CD4-positive, alpha-beta memory T cell (primary cell): ENCODE data around the gene TXK. TPM values are rescaled to one million over a fixed set of nuclear protein-coding genes. Genes with fewer than 3 reads are reported as not detected.
"Not testable (repeated sequence)": the region's sequence is repeated elsewhere in the genome, so short reads cannot be mapped to it uniquely, and the experiment has no call there.

ENCODE experiments used
- CTCF ChIA-PET: fragments of 350-600 bp; sonication (Branson Sonifier 250); formaldehyde crosslinking; loops from one replicate; lab custom pipeline; 2021; ENCODE audit warnings: inconsistent platforms; ENCODE audit not compliant: partially characterized antibody; lab: Charles Lee
- POLR2A ChIA-PET: fragments of 350-600 bp; sonication (Branson Sonifier 250); formaldehyde crosslinking; loops from one replicate; lab custom pipeline; 2021; ENCODE audit not compliant: partially characterized antibody; lab: Charles Lee
- DNase-seq, 5 donors: peaks; one replicate each; pipeline versions ENCODE4 v3.0.0 to v3.0.0-alpha.2; 2020 to 2022; ENCODE audit warnings: mixed read lengths in 1 of 5
- H3K27ac ChIP-seq: one replicate; pipeline ENCODE4 v1.7.0; 2013; ENCODE audit warnings: low read depth, low read length
- H3K27me3 ChIP-seq: 2 replicates; pipeline ENCODE4 v1.7.0; 2013; ENCODE audit warnings: mild to moderate bottlenecking, low read length, moderate library complexity; ENCODE audit not compliant: insufficient read depth
- H3K36me3 ChIP-seq: 2 replicates; pipeline ENCODE4 v1.7.0; 2013; ENCODE audit warnings: mild to moderate bottlenecking, low read length, moderate library complexity; ENCODE audit not compliant: insufficient read depth
- H3K4me1 ChIP-seq: 2 replicates; pipeline ENCODE4 v1.7.0; 2013; ENCODE audit warnings: mild to moderate bottlenecking, low read length, moderate library complexity; ENCODE audit not compliant: insufficient read depth
- H3K4me3 ChIP-seq, 2 donors: one replicate each; pipeline ENCODE4 v1.7.0; 2013; ENCODE audit warnings: low read length in 2 of 2, mild to moderate bottlenecking in 1 of 2
- H3K9me3 ChIP-seq, 2 donors: one replicate each; pipeline ENCODE4 v1.7.0; 2013; ENCODE audit warnings: low read length in 2 of 2, control low read depth in 1 of 2; ENCODE audit not compliant: control insufficient read depth in 1 of 2
- H3K27ac Mint-ChIP-seq, 7 donors: one replicate each; pipeline ENCODE4 v1.8.0; 2020 to 2021; ENCODE audit warnings: mixed read lengths in 7 of 7, mild to moderate bottlenecking in 6 of 7, inconsistent platforms in 3 of 7, moderate library complexity in 3 of 7
- H3K27me3 Mint-ChIP-seq, 2 donors: one replicate each; pipeline ENCODE4 v1.8.0; 2020 to 2021; ENCODE audit warnings: mixed read lengths in 2 of 2
- H3K36me3 Mint-ChIP-seq, 2 donors: one replicate each; pipeline ENCODE4 v1.8.0; 2020 to 2021; ENCODE audit warnings: mixed read lengths in 2 of 2, inconsistent platforms in 1 of 2, mild to moderate bottlenecking in 1 of 2
- H3K4me1 Mint-ChIP-seq, 4 donors: one replicate each; pipeline ENCODE4 v1.8.0; 2020 to 2021; ENCODE audit warnings: mixed read lengths in 4 of 4, mild to moderate bottlenecking in 1 of 4
- H3K4me3 Mint-ChIP-seq, 8 donors: one replicate each; pipeline ENCODE4 v1.8.0; 2020 to 2021; ENCODE audit warnings: mixed read lengths in 8 of 8, mild to moderate bottlenecking in 7 of 8, moderate library complexity in 6 of 8, inconsistent platforms in 3 of 8
- H3K9me3 Mint-ChIP-seq, 8 donors: one replicate each; pipeline ENCODE4 v1.8.0; 2020 to 2021; ENCODE audit warnings: mixed read lengths in 8 of 8, mild to moderate bottlenecking in 5 of 8, inconsistent platforms in 3 of 8, moderate library complexity in 1 of 8
- intact Hi-C: fragments of 100-400 bp; cut with micrococcal nuclease; formaldehyde crosslinking; loops from one replicate; pipeline ENCODE4 v1.15.1; 2023
- polyA plus RNA-seq, 2 donors: library from polyadenylated mRNA; unstranded; fragments of 300-500 nt; fragmentation: Illumina TruSeq; gene quantifications; one replicate each; pipeline ENCODE4 v1.2.3, GENCODE V29; 2021
- total RNA-seq, 2 experiments: library from RNA; stranded (reverse); gene quantifications; one replicate each; pipeline ENCODE4 v1.2.3, GENCODE V29; 2021

The TXK gene
- total and polyA plus RNA-seq, 4 experiments from 2014 or later, result 44.8 to 54.0 (median 51.0) TPM

- Mint-ChIP-seq H3K9me3 (no peaks in the 10 kb centered on the region), H3K27me3 (no peaks in the 10 kb centered on the region), H3K36me3 (peaks cover 3 to 12% of the 10 kb centered on the region in 2 donors), H3K4me1 (no peaks in the 10 kb centered on the region), H3K27ac (no peak overlapping the region), H3K4me3 (no peak overlapping the region)
- CTCF ChIA-PET, result interaction anchor here (1.5 kb wide), 1 partner anchor 38 kb away, joined by 3 read pairs; no protein-coding TSS in a partner anchor
- POLR2A ChIA-PET, result no interaction called here
- Histone ChIP-seq H3K4me1 (no peaks in the 10 kb centered on the region), H3K27ac (no peak overlapping the region), H3K9me3 (no peaks in the 10 kb centered on the region), H3K27me3 (no peaks in the 10 kb centered on the region), H3K36me3 (no peaks in the 10 kb centered on the region), H3K4me3 (no peak overlapping the region)
- intact Hi-C loops, result no loop called here
- DNase-seq, result no peak
Observed at GRCh38 chr4:48169636-48170035, 35.6 kb upstream of the TXK start.

- Mint-ChIP-seq H3K27ac (no peak overlapping the region), H3K4me1 (no peaks in the 10 kb centered on the region), H3K4me3 (no peak overlapping the region), H3K36me3 (peaks cover 3 to 12% of the 10 kb centered on the region in 2 donors), H3K9me3 (no peaks in the 10 kb centered on the region), H3K27me3 (no peaks in the 10 kb centered on the region)
- no peaks in the 10 kb centered on the region for H3K27me3 ChIP-seq
- no peak overlapping the region for H3K4me3 ChIP-seq
- no peaks in the 10 kb centered on the region for H3K9me3 ChIP-seq
- intact Hi-C loops, result no loop called here
- H3K36me3 ChIP-seq, result no peaks in the 10 kb centered on the region
- CTCF ChIA-PET, result no interaction called here
- no peak overlapping the region for H3K27ac ChIP-seq
- no peak for DNase-seq
- POLR2A ChIA-PET, result no interaction called here
- no peaks in the 10 kb centered on the region for H3K4me1 ChIP-seq
Observed at GRCh38 chr4:48167538-48168263, 33.7 kb upstream of the TXK start.

GRCh38 chr4:48164561-48164960, 30.5 kb upstream of the TXK start:
- H3K9me3 ChIP-seq, H3K27ac ChIP-seq, H3K27me3 ChIP-seq, intact Hi-C loops, H3K4me3 Mint-ChIP-seq, H3K27ac Mint-ChIP-seq, H3K36me3 ChIP-seq, H3K27me3 Mint-ChIP-seq, H3K4me1 Mint-ChIP-seq, H3K9me3 Mint-ChIP-seq, H3K4me1 ChIP-seq, H3K4me3 ChIP-seq, CTCF ChIA-PET, DNase-seq, POLR2A ChIA-PET: not testable (repeated sequence)
- H3K36me3 Mint-ChIP-seq, result peaks cover 3 to 16% of the 10 kb centered on the region in 2 donors

- no peak for DNase-seq
- H3K36me3 ChIP-seq, result no peaks in the 10 kb centered on the region
- no peak overlapping the region for H3K4me3 ChIP-seq
- Mint-ChIP-seq H3K27me3 (no peaks in the 10 kb centered on the region), H3K9me3 (no peaks in the 10 kb centered on the region), H3K4me3 (no peak overlapping the region), H3K27ac (no peak overlapping the region), H3K36me3 (peaks cover 3 to 18% of the 10 kb centered on the region in 2 donors), H3K4me1 (no peaks in the 10 kb centered on the region)
- H3K27ac ChIP-seq, result no peak overlapping the region
- intact Hi-C loops, result no loop called here
- POLR2A ChIA-PET, result no interaction called here
- no peaks in the 10 kb centered on the region for H3K4me1 ChIP-seq
- H3K9me3 ChIP-seq, result no peaks in the 10 kb centered on the region
- CTCF ChIA-PET, result no interaction called here
- no peaks in the 10 kb centered on the region for H3K27me3 ChIP-seq
Observed at GRCh38 chr4:48163746-48164145, 29.7 kb upstream of the TXK start.

GRCh38 chr4:48162162-48162561, 28.1 kb upstream of the TXK start:
- no peak overlapping the region for H3K4me3 ChIP-seq

GRCh38 chr4:48157271-48157670, 23.2 kb upstream of the TXK start:
- POLR2A ChIA-PET, result no interaction called here
- Mint-ChIP-seq H3K36me3 (peaks cover 32 to 59% of the 10 kb centered on the region in 2 donors), H3K4me3 (no peak overlapping the region), H3K27ac (no peak overlapping the region), H3K27me3 (no peaks in the 10 kb centered on the region), H3K4me1 (no peaks in the 10 kb centered on the region), H3K9me3 (peaks cover 0 to 47% (median 38%) of the 10 kb centered on the region in 8 donors)
- intact Hi-C loops, result no loop called here
- Histone ChIP-seq H3K4me1 (no peaks in the 10 kb centered on the region), H3K27me3 (no peaks in the 10 kb centered on the region), H3K9me3 (peaks cover 0 to 13% of the 10 kb centered on the region in 2 donors), H3K4me3 (no peak overlapping the region), H3K36me3 (no peaks in the 10 kb centered on the region), H3K27ac (no peak overlapping the region)
- DNase-seq, result no peak
- CTCF ChIA-PET, result interaction anchor here (1.2 kb wide), 1 partner anchor 16 kb away, joined by 4 read pairs; no protein-coding TSS in a partner anchor

More at GRCh38 chr4:48162162-48162561, 28.1 kb upstream of the TXK start:
- CTCF ChIA-PET, result no interaction called here
- Mint-ChIP-seq H3K4me3 (no peak overlapping the region), H3K36me3 (peaks cover 5 to 31% of the 10 kb centered on the region in 2 donors), H3K27ac (no peak overlapping the region), H3K9me3 (peaks cover 0 to 7% (median 3%) of the 10 kb centered on the region in 8 donors), H3K4me1 (no peaks in the 10 kb centered on the region), H3K27me3 (no peaks in the 10 kb centered on the region)
- no peaks in the 10 kb centered on the region for H3K27me3 ChIP-seq
- no peak for DNase-seq
- H3K4me1 ChIP-seq, result no peaks in the 10 kb centered on the region
- POLR2A ChIA-PET, result no interaction called here
- H3K27ac ChIP-seq, result no peak overlapping the region
- intact Hi-C loops, result no loop called here
- H3K9me3 ChIP-seq, result no peaks in the 10 kb centered on the region
- no peaks in the 10 kb centered on the region for H3K36me3 ChIP-seq

GRCh38 chr4:48156423-48156822, 22.4 kb upstream of the TXK start:
- no peaks in the 10 kb centered on the region for H3K27me3 ChIP-seq
- H3K36me3 Mint-ChIP-seq, result peaks cover 32 to 59% of the 10 kb centered on the region in 2 donors
- H3K4me3 Mint-ChIP-seq, result no peak overlapping the region
- H3K27ac ChIP-seq, result no peak overlapping the region
- H3K9me3 Mint-ChIP-seq, result peaks cover 0 to 47% (median 38%) of the 10 kb centered on the region in 8 donors
- ChIA-PET POLR2A (no interaction called here), CTCF (interaction anchor here (1.2 kb wide), 1 partner anchor 16 kb away, joined by 4 read pairs; no protein-coding TSS in a partner anchor)
- H3K36me3 ChIP-seq, result no peaks in the 10 kb centered on the region
- H3K4me1 ChIP-seq, result no peaks in the 10 kb centered on the region
- H3K4me3 ChIP-seq, result no peak overlapping the region
- intact Hi-C loops, result no loop called here
- no peaks in the 10 kb centered on the region for H3K4me1 Mint-ChIP-seq
- DNase-seq, result no peak
- H3K27ac Mint-ChIP-seq, result no peak overlapping the region
- no peaks in the 10 kb centered on the region for H3K27me3 Mint-ChIP-seq
- peaks cover 0 to 13% of the 10 kb centered on the region in 2 donors for H3K9me3 ChIP-seq
